SU-DHL-6 (cell line): ENCODE measurements around the gene IPO4.

Source experiments
- H2AFZ ChIP-seq: fragments of 200-600 bp; sonication (generic); 2 replicates; pipeline ENCODE4 v1.6.1; 2014; ENCODE audit warnings: low read depth, mild to moderate bottlenecking, moderate library complexity, mixed read lengths, antibody characterized with exemption, low read length; ENCODE audit not compliant: severe bottlenecking
- H3F3A ChIP-seq: fragments of 200-600 bp; shearing (Covaris generic); 2 replicates; pipeline ENCODE4 v1.6.0; 2016; ENCODE audit warnings: antibody characterized with exemption, mild to moderate bottlenecking; ENCODE audit not compliant: insufficient read depth
- H3K27ac ChIP-seq: fragments of 200-600 bp; sonication (generic); 2 replicates; pipeline ENCODE4 v1.5.1; 2016; ENCODE audit warnings: low read depth, mild to moderate bottlenecking, low read length, moderate library complexity, mixed read lengths
- H3K27me3 ChIP-seq: fragments of 200-600 bp; sonication (generic), shearing (Covaris generic); 2 replicates; pipeline ENCODE4 v1.6.0; 2014; ENCODE audit warnings: mild to moderate bottlenecking, low read length
- H3K36me3 ChIP-seq: fragments of 200-600 bp; sonication (generic); 2 replicates; pipeline ENCODE4 v1.6.1; 2014; ENCODE audit warnings: mild to moderate bottlenecking, low read length, mixed read lengths
- H3K4me2 ChIP-seq: fragments of 300-600, 200-600 bp; shearing (Covaris generic), sonication (generic); 2 replicates; pipeline ENCODE4 v1.6.0; 2014; ENCODE audit warnings: low read length, low read depth, mild to moderate bottlenecking; ENCODE audit not compliant: poor library complexity, severe bottlenecking
- H3K4me3 ChIP-seq: fragments of 200-600 bp; sonication (generic); 2 replicates; pipeline ENCODE4 v1.5.1; 2014; ENCODE audit warnings: antibody characterized with exemption, low read length, mild to moderate bottlenecking, mixed read lengths; ENCODE audit not compliant: insufficient read depth, poor library complexity, severe bottlenecking
- H3K79me2 ChIP-seq: fragments of 200-600 bp; sonication (generic); 2 replicates; pipeline ENCODE4 v1.6.1; 2014; ENCODE audit warnings: mild to moderate bottlenecking, low read length, moderate library complexity; ENCODE audit not compliant: insufficient read depth
- H3K9ac ChIP-seq: fragments of 200-600 bp; sonication (generic); 2 replicates; pipeline ENCODE4 v1.7.0; 2014; ENCODE audit warnings: mild to moderate bottlenecking, low read length
- H3K9me2 ChIP-seq: fragments of 200-600 bp; sonication (generic); replicated peaks from 2 replicates; pipeline ENCODE4 v1.6.1; 2014; ENCODE audit warnings: low read length; ENCODE audit not compliant: insufficient read depth
- H3K9me3 ChIP-seq: fragments of 200-600 bp; sonication (generic); 2 replicates; pipeline ENCODE4 v1.6.1; 2014; ENCODE audit warnings: low read length, mixed read lengths; ENCODE audit not compliant: insufficient read depth
- H4K20me1 ChIP-seq: fragments of 200-600 bp; sonication (generic); 2 replicates; pipeline ENCODE4 v1.6.1; 2014; ENCODE audit warnings: low read depth, mild to moderate bottlenecking, antibody characterized with exemption, low read length, moderate library complexity, mixed read lengths
- EZH2phosphoT487 ChIP-seq: fragments of 200-600 bp; sonication (generic), shearing (Covaris generic); conservative IDR thresholded peaks from 2 replicates; pipeline ENCODE4 v1.6.1; 2018; ENCODE audit warnings: mild to moderate bottlenecking, antibody characterized with exemption, low read length, moderate library complexity, mixed read lengths
- TF ChIP-seq, protein P1 (sequence below): fragments of 200-600 bp; sonication (generic); IDR thresholded peaks from one replicate; pipeline ENCODE4 v1.5.1; 2017; ENCODE audit warnings: antibody characterized with exemption, mild to moderate bottlenecking, low read length, moderate library complexity; ENCODE audit not compliant: insufficient read depth, poor library complexity, severe bottlenecking

Gene IPO4

DNA sequence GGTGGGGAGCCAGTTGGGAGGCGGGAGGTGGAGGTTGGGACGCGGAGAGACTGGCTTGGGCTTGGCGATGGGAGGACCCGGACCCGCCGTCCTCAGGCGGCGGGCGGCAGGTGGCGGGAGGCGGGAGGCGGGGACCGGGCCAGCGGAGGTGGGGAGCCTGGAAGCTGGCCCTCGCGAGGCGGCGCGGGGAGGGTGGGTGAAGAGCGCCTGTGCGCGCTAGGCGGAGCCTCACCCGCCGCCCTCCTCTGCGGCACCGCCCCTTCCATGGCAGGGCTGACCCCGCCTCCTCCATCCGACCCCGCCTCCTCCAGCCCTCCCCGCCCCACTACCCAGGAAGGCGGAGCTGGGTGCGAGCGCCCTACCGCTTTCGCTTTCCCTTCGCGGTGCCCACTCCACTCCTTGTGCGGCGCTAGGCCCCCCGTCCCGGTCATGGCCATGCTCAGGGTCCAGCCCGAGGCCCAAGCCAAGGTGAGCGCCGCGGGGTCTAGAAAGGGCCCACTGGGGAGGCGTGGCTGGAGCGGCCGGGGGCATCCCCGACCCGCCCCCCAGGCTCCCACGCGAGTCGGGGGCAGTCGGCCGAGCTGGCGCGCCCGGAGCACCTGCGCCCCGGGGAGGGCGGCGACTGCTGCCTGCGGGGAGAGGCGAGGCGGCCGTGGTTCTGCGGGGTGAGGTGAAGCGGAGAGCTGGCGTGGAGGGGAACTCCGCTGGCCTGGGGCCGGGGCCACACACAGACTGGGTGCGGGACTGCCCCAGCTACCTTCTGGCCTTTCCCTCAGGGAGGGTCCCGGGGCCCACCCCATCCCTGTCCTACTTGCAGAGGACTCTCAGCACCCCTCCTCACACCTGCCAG is 52.6 kb downstream of the IPO4 start, which contains the start of gene PSME1:
TSS of gene PSME1 (plus strand) at position 361 of the 850 bp plus-strand sequence. CDS start at position 430, 69 bp downstream.
- Histone ChIP-seq H3K9me3 (no peaks in the 10 kb centered on the region), H3F3A (peaks cover 35% of the 10 kb centered on the region), H3K79me2 (peaks cover 20% of the 10 kb centered on the region), H3K9ac (peak within 1 kb of the TSS; percentile 89), H3K36me3 (no peaks in the 10 kb centered on the region), H4K20me1 (no peaks in the 10 kb centered on the region), H3K9me2 (no peaks in the 10 kb centered on the region), H3K4me3 (peak within 1 kb of the TSS; percentile 85), H3K27ac (peak within 1 kb of the TSS; percentile 73), H3K4me2 (peak within 1 kb of the TSS; percentile 79), H2AFZ (peak within 1 kb of the TSS; percentile 74), H3K27me3 (no peaks in the 10 kb centered on the region)
- TF ChIP-seq, protein P1, sequence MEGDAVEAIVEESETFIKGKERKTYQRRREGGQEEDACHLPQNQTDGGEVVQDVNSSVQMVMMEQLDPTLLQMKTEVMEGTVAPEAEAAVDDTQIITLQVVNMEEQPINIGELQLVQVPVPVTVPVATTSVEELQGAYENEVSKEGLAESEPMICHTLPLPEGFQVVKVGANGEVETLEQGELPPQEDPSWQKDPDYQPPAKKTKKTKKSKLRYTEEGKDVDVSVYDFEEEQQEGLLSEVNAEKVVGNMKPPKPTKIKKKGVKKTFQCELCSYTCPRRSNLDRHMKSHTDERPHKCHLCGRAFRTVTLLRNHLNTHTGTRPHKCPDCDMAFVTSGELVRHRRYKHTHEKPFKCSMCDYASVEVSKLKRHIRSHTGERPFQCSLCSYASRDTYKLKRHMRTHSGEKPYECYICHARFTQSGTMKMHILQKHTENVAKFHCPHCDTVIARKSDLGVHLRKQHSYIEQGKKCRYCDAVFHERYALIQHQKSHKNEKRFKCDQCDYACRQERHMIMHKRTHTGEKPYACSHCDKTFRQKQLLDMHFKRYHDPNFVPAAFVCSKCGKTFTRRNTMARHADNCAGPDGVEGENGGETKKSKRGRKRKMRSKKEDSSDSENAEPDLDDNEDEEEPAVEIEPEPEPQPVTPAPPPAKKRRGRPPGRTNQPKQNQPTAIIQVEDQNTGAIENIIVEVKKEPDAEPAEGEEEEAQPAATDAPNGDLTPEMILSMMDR = no peak
- TF ChIP-seq EZH2phosphoT487 = no peak

DNA sequence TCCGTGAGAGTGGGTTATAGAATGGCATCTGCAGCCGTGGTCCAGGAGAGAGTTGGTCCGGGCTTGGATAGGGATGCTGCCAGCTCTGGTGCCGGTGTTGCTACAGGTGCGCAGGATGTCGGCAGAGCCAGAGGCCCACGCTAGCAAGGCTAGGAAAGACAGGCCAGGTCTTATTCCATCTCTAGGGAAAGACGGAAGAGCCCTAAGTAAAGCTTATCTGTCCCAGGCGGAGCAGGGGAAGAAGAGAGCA is 53.1 kb downstream of the IPO4 start:
- Histone ChIP-seq H4K20me1 (no peaks in the 10 kb centered on the region), H3K9me2 (no peaks in the 10 kb centered on the region), H3K27me3 (no peaks in the 10 kb centered on the region), H3K27ac (peak overlapping the region; percentile 44), H3K79me2 (peaks cover 15% of the 10 kb centered on the region), H2AFZ (peak overlapping the region; percentile 74), H3K4me3 (peak overlapping the region; percentile 85), H3F3A (peaks cover 35% of the 10 kb centered on the region), H3K36me3 (no peaks in the 10 kb centered on the region), H3K4me2 (peak overlapping the region; percentile 79), H3K9me3 (no peaks in the 10 kb centered on the region), H3K9ac (peak overlapping the region; percentile 89)
- TF ChIP-seq, protein P1 = no peak
- no peak for TF ChIP-seq EZH2phosphoT487

DNA sequence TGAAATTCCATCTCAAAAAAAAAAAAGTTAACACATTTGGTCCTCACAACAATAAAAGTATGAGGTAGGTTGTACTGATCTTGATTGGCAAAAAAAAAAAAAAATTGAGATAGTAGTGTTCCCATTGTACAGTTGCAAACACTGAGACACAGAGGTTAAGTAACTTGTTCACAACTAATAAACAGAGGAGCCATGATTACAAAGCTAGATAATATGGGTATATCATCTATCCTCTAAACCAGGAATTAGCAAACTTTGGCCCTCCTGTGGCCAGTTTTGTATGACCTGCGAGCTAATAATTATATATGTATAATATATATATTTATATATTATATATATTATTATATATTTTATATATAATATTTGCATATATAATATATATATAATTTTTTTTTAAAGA is 54.9 kb downstream of the IPO4 start:
- Histone ChIP-seq H3K27me3 (no peaks in the 10 kb centered on the region), H3K9me3 (no peaks in the 10 kb centered on the region), H2AFZ (no peak overlapping the region), H3K4me3 (no peak overlapping the region), H3K79me2 (no peaks in the 10 kb centered on the region), H3K27ac (no peak overlapping the region), H3F3A (peaks cover 23% of the 10 kb centered on the region), H3K9ac (no peak overlapping the region), H3K36me3 (no peaks in the 10 kb centered on the region), H3K4me2 (no peak overlapping the region), H3K9me2 (no peaks in the 10 kb centered on the region), H4K20me1 (no peaks in the 10 kb centered on the region)
- no peak for TF ChIP-seq EZH2phosphoT487
- TF ChIP-seq, protein P1 = no peak
